Measurements from ENCODE around the gene TUT4.
A peak's percentile ranks its signal among the peaks of the same experiment; 100 is the strongest.

Gene TUT4

DNA sequence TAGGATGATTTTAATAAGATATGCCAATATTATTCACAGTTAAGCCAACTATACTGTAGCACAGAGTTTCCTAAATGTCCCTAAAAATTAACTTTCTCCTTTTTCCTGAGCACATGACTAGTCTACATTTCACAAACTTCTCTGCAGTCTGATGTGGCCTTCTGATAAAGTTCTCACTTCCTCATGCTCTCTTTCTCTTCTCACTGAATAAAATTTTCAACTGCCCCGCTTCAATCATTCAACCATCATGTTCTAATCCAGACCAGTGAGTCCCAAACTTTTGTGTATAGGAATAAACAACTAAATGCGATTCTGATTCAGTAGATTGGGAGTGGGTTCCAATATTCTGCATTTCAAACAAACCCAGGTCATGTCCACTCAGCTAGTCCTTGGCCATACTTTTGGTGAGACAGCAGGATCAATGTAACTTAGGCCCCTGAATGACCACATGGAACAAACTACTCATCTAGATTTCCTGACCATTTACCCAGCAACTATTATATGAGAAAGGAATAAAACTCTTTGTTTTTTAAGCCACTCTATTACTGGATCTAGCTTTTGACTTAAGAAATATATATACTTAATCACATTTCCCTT is 20.1 kb downstream of the TUT4 start:
- no peak for DNase-seq

DNA sequence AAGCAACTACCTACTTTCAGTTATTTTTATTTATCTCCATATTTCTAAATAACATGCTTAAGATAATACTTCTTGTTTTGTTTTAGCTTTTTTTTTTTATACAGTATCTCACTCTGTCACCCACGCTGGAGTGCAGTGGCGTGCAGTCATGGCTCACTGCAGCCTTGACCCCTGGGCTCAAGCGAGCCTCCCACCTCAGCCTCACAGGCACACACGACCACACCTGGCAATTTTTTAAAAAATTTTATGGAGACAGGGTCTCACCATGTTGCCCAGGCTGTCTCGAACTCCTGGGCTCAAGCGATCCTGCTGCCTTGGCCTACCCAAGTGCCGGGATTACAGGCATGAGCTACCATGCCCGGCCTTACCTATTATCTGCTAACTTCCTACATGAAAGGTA is 20.6 kb downstream of the TUT4 start:
- no peak for DNase-seq

DNA sequence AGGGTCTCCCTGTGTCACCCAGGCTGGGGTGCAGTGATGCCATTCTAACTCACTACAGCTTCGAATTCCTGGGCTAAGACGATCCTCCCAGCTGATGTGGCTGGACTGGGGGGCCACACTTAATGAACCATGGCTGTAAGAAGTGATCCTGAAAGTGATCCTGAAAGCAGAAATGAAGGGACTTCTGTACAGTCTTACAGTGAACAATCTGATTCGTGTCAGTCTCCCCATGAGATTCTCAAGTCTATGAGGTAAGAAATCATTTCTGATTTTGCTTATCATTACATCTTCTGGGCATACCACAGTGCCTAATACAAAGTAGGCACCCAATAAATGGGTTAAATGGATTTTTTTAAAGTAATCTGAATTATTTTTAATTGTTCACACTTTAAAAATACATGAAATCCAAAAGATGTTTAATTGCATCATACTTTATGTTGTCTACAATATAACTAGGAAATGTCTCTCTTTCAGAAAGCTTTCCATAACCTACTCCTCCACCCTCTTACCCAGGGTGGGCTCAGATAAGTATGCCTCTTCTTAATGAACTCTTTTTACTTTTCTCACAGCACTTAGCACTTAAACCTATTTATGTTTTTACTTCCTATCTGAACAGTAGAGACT is 21.5 kb downstream of the TUT4 start:
- no peak for DNase-seq

DNA sequence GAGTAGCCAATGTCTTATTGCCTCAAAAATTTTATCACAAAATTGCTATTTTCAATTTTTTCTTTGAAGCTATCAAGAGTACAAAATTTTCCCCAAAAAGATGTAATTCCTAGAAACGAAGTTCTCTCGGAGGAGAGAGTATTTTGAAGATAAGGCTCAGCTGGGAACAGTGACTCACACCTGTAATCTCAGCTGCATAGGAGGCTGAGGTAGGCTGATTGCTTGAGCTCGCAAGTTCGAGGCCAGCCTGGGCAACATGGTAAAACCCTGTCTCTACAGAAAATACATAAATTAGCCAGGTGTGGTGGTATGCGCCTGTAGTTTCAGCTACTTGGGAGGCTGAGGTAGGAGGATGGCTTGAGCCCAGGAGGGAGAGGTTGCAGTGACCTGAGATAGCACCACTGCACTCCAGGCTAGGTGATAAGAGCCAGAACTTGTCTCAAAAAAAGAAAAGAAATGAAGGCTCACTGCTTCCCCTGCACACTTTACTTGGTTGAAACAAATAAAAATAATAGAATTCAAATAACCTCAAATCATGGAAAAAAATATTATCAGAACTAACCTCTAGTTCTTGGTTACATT is 22.2 kb downstream of the TUT4 start:
- DNase-seq = peak; percentile 33

DNA sequence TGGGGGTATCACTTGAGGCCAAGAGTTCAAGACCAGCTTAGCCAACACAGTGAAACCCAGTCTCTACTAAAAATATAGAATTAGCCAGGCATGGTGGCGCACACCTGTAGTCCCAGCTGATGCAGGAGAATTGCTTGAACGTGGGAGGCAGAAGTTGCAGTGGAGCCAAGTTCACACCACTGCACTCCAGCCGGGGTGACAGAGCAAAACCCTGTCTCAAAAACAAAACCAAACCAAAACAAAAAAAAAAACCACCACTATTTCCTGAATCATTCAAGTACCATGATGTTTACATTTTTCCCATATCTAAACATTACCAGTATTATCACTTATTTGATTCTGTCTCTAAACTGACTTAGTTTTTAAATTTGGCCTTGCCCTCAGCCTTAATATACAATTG is 29.5 kb downstream of the TUT4 start:
- DNase-seq = no peak

DNA sequence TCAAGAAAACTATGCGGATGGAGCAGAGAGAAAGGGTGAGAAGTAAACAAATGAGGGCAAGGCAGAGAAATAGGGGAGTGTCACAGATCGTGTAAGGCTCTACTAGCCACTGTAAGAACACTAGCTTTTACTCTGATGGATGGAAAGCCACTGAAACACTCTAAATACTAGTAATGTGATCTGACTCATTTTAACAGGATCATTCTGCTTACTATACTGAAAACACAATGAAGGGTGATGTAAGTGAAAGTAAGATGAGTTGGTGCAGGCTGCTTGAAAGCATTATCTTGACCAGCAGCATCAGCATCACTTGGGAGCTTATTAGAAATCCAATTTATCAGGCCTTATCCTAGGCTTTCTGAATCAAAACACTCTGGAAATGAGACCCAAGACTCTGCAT is 32.7 kb downstream of the TUT4 start:
- DNase-seq = no peak

DNA sequence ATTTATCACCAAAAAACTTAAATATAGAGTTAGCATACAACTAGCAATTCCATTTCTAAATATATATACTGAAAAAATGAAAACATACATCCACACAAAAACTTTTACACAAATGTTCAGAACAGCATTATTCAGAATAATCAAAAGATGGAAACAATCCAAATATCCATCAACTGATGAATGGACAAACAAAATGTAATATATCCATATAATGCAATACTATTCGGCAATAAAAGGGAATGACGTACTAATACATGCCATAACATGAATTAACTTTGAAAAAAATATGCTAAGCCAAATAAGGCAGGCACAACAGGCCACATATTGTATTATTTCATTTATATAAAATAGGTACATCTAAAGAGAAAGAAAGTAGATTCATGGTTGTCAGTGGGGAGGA is 33.9 kb downstream of the TUT4 start:
- no peak for DNase-seq

DNA sequence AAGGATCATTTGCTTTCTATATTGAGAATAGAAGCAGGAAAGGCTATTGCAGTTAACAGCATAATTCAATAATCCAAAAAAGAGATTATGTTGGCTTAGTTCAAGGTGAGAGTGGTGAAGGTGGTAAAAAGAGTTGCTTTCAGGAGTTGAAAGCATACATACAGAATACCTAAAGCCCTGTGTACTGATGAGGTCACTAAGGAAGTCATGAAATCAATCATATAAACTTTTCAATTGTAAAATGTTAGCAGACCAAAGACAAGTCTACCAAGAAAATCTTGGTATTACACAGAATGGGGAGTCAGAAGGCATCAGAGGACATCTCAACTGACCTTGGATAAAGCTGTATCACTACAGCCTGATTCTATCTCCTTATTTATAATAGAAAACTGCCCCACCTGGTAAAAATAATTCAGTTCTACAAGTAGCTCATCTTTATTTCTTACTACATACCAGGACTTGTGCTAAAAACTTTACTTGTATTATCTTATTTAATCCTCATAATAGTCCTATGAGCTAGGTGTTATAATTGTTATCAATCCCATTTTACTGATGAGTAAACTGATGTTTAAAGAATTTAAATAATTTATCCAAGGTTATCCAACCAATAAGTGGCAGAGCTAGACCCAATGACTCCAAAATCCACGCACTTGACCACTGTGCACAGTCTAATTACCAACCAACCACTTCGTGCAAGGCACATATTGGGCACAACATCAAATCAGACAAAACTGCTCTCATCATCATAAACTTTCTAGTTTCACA is 40.9 kb downstream of the TUT4 start:
- no peak for DNase-seq

DNA sequence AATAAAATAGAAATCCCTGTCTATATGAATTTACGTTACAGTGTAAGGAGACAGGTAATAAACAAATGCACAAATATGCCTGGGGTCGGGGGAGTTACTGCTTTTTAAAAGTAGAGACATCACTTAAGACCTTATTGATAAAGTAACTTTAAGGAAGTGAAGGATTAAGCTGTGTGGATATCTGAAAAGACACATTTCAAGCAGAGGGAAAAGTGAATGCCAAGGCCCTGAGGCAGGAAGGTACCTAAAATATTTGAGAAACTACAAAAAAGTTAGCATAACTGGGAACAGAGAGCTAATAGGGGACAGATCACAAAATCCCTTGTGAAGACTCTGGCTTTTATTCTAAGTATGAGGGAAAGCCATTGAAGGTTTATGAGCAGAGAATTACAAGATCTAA is 41.5 kb downstream of the TUT4 start:
- no peak for DNase-seq

DNA sequence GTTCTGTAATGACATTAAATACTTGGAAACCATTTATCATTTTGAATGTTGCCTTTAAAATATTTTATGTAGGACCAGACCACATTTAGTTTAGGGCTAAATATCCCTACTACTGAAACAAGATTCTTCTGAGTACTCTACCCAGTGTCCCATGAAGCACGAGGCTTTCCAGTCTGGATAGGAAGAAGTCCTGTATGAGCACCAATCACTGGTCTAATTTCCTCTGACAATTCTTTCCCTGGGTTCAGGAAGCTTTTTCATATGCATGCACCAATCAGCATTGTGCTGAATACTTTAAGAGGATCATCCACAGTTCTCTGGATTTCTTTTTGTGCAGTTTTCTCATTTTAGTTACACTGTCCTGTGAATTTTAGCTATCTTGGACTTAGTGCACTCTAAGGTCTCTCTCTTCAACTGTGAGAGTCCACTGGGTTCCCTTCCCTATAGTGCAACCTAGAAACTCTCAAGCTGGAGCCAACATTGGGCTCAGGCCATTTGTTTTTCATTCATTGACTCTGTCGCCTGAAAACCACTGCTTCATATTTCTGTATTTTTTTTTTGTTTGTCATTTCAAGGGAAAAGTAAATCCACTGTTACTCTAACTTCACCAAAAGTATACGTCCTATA is 45.9 kb downstream of the TUT4 start:
- DNase-seq = no peak

DNA sequence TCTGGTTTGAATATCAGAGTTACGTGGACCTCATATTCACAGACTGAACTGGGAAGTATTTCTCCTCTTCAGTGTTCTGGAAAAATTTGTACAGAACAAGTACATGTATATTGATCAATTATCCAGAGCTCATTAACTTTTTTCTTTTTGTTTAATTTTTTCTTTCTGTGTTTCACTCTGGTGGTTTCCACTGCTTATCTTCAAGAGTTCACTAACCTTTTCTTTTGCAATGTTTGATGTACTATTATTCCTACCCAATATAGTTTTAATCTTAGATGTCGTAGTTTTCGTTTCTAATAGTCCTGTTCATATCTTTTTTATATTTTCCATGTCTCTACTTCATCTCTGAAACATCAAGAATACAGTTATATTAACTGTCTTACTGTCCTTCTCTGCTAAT is 46.5 kb downstream of the TUT4 start:
- no peak for DNase-seq

DNA sequence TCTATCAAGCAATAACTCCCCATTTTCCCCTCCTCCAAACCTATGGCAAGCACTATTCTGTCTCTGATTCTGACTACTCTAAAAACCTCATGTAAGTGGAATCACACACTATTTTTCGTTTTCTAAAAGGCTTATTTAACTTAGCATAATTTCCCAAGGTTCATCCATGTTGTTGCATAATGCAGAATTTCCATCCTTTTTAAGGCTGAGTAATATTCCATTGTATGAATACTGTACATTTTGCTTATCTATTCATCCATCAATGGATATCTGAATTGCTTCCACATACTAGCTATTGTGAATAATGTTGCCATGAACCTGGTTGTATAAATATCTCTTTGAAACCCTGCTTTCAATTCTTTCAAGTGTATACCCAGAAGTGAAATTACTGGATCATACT is 48.2 kb downstream of the TUT4 start:
- DNase-seq = no peak

DNA sequence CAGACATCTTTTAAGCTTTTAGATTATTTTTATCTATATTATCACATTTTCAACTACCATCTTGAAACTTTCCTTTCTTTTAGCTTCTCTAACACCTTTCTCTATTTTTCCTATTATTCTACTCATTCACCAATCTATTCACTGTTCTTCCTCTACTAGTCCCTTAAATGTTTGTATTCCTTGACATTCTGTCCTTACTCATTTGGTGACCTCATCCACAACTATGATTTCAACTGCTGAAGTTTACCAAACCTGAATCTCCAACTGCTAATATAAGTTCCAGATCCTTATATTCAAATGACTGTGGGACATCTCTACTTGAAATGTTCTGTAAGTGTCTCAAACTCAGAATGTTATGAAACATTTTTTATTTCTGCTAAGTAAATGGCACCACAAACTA is 49.2 kb downstream of the TUT4 start:
- no peak for DNase-seq

DNA sequence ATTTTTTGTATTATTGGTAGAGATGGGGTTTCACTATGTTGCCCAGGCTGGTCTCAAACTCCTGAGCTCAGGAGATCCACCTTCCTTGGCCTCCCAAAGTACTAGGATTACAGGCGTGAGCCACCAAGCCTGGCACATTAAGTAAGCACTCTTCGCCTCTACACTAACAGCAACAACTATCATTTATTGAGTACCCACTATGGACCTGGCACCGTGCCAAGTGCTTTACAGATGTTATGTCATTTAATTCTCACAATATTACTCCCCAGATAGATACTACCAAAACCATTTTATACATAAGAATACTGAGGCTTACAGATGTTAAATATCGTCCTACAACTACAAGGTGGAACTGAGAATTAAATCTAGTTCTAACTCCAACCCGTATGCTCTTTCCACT is 50.1 kb downstream of the TUT4 start:
- DNase-seq = no peak

DNA sequence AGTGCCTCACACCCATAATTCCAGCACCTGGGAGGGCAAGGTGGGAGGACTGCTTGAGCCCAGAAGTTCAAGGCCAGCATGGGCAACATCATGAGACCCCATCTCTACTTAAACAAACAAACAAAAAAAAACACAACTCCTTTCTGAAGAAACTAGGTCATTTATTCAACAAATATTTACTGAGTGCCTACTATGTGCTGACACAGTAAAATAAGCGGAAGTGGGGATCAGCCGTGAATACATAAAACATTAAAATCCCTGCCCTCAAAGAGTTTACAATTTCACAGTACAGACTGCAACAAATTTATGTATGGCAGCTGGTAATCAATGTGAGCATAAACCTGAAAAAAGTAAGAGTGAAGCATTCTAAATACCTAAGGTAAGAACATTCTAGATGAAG is 65.3 kb downstream of the TUT4 start:
- no peak for DNase-seq

DNA sequence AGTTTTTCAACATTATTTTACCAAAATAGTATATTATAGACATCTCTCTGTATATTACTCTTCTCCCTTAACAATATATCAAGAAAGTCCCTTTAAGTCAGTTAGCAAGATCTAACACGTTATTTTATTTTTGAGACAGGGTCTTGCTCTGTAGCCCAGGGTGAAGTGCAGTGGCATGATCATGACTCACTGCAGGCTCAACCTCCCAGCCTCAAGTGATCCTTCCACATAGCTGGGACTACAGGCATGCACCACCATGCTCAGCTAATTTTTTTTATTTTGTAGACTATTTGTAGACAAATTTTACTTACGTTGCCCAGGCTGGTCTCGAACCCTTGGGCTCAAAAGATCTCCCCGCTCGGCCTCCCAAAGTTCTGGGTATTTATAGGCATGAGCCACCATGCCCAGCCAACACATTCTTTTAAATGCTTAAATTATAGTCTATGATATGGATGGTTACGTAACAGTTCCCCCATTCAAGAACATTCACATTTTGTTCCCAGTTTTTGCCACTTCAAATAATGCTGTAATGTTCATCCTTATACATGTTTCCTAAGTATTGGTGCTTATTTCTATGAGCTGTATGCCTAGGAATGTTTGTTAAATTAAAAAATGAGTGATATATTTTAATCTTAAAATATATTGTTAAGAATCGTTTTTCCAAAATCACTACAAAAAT is 70.4 kb downstream of the TUT4 start:
- no peak for DNase-seq

DNA sequence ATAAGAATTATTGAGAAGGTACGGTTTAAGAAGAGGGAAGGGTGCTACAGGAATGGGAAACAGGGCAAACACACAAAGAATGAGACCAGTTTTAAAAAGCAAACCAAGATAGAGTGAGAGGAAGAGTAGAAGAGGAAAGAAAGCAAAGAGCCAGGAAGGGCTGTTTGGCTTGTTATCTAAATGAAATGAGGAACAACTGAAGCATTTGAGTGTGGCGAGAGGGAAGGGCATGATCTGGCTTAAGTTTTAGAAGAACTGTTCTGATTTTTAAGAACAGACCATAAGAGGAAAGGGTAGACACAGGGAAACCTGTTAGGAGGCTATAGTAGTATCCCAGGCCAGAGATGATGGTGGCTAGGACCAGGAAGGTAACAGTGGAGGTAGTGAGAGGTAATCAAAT is 73.8 kb downstream of the TUT4 start:
- DNase-seq = no peak

DNA sequence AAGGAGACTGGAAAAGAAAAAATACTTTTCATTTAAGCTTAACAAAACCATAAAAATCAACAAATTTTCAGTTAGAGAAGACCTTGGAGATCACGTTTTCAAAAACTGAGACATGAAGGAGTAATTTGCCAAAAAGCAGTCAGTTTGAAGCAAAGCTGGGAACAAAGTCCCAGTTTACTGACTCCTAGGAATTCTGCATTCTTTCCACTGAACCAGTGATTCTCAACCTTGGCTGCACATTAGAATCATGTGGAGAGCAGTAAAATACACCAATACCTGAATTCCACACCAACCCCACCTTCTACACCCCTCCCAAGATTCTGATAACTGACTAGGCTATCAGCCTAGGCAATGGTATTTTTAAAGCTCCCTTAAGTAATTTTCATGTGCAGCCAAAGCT is 75.0 kb downstream of the TUT4 start:
- DNase-seq = no peak

DNA sequence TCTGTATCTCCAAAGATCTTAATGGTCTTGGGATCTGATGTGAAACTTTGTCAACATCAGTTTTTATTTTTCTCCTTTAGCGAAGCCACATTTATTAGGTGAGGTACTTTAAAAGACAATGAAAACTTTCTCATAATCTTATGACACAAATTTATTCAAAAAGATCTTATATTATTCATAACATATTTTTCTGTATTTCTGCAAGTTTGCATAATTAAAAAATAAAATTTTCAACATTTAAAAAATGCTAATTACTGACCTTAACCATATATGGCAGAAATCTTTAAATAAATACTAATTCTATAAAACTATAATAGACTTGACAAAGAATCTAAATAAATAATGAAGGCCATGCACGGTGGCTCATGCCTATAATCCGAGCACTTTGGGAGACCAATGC is 75.9 kb downstream of the TUT4 start:
- no peak for DNase-seq

DNA sequence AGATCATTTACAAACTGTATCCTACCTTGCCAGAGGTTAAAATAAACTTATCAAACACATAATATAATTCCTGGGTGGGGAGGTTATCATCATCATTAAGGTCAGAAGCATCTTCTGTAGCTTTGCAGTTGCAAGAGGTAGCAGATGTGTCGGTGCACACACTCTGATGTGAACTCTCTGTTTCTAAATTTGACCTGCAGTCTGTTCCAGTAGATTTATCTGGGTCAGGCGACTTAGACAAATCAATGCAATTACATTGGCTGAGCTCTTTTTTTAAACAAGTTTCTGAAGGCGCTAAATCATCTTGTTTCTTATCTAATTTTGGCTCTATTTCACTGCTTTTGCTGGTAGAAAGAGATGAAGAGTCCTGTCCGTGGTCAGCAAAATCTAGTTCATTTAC is 78.1 kb downstream of the TUT4 start:
- no peak for DNase-seq

DNA sequence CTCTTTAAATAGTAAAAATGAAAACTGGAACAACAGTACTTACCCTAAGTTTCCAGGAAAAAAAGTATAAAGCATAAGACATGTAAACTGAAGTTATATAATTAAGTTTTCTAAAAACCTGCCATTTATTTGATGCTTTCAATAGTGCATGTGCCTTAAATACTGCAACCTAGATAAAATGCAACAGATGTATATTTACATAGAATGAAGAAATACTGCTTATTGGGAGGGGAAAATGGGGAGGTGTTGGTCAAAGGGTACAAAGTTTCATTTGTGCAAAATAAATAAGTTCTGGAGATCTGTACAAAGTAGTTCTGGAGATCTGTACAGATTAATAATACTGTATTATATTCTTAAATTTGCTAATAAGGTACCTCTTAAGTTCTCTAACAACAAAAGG is 79.9 kb downstream of the TUT4 start:
- no peak for DNase-seq

DNA sequence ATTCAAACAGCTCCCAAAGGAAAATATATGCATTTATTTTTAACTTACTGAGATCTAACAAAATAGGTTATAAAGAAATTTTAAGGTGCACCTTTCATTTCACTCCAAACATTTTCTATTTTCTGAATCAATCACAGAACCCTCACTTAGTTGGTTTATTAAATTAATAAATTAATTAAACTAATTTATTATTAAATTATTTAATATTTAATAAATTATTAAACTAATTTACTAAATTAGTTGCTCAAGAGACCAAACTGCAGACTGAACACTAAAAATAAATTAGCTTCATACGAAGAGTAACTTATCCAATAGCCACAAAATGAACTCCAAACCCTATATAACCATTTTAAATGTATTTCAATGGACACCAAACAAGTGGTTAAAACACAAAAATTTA is 80.5 kb downstream of the TUT4 start:
- no peak for DNase-seq

DNA sequence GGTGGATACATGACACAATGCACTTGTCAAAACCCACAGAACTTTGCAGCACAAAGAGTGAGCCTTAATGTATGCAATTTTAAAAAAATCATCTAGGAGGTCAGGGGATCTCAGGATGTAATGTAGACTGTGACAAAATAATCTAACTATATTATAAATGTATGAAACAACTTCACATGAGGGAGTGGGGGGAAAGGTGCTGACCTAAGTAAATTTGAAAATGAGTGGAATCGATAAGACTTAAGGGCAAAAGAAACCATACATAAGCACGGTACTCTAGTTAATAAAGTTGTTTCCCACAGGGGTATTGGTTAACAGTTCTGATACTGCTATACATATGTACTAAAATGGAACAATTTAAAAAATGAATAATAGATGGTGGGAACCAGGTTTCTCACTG is 83.8 kb downstream of the TUT4 start:
- DNase-seq = no peak
